ENCODE measurements around the gene TMEM209.

DNA sequence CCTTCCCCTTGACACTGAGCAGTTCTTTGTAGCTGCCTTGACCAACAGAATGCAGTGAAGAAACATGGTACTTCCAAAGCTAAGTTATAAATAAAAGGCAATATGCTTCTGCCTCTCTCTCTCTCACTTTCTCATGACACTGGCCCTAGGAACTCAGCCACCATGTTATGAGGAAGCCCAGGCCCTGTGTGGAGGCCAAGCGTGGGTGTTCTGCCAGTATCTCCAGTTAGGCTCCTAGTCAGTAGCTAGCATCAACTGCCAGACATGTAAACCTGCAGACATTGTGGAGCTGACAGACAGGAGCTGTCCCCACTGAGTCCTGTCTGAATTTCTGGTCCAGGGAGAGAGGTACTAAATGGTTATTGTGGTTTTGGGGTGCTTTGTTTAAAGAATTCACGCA lies 45.2 kb downstream of the TMEM209 start:
- TF ChIP-seq, protein P1, sequence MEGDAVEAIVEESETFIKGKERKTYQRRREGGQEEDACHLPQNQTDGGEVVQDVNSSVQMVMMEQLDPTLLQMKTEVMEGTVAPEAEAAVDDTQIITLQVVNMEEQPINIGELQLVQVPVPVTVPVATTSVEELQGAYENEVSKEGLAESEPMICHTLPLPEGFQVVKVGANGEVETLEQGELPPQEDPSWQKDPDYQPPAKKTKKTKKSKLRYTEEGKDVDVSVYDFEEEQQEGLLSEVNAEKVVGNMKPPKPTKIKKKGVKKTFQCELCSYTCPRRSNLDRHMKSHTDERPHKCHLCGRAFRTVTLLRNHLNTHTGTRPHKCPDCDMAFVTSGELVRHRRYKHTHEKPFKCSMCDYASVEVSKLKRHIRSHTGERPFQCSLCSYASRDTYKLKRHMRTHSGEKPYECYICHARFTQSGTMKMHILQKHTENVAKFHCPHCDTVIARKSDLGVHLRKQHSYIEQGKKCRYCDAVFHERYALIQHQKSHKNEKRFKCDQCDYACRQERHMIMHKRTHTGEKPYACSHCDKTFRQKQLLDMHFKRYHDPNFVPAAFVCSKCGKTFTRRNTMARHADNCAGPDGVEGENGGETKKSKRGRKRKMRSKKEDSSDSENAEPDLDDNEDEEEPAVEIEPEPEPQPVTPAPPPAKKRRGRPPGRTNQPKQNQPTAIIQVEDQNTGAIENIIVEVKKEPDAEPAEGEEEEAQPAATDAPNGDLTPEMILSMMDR (IDR thresholded peaks at IDR 0.05; ENCODE audit: low read depth, low read length, poor library complexity, severe bottlenecking) = no peak
- TF ChIP-seq EZH2phosphoT487 (IDR thresholded peaks at IDR 0.05; ENCODE audit: borderline replicate concordance, low read length) = no peak
